HG03139 (cell line): ENCODE measurements around the gene CD151.

Source experiments
- ATAC-seq: cut with Tn5 transposase; IDR thresholded peaks from one replicate; pipeline ENCODE4 v1.9.1; 2021; ENCODE audit not compliant: unreplicated experiment

CD151 gene

GRCh38 chr11:832529-833113 is at the start of gene CD151:
CD151 (plus strand) TSS chr11:832952; CDS start chr11:836070, 3,118 bp downstream.
- ATAC-seq, result no peak

GRCh38 chr11:783581-784015 is 49.2 kb upstream of the CD151 start:
- ATAC-seq, result no peak

GRCh38 chr11:786235-787083 is 46.3 kb upstream of the CD151 start:
- ATAC-seq, result no peak

DNA sequence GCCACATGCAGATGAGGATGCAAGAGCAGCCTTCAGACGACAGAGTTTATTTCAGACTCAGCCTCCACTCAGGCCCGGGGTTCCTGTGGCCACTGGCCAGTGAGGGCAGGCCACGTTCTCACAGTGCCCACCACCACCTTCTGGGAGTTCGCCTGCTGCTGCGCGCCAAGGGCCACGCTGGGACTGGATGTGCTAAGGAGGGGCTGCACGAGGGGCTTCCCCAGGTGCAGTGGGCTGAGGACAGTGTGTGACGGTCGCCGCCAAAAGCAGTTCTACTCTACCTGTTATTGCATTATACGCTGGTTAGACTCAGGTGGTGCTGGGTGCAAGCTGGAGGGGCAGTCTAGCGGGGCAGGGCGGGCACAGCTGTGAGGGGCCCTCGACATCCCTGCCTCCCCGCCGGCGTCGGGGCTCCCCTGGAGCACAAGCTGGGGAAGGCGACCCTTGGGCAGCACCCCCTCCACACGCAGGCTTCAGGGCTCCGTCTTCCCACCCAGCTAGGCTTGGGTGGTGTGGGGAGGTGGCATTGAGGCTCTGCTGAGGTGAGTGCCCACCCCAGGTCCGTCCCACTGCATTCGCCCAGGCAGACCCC is 45.6 kb upstream of the CD151 start:
- ATAC-seq, result no peak

DNA sequence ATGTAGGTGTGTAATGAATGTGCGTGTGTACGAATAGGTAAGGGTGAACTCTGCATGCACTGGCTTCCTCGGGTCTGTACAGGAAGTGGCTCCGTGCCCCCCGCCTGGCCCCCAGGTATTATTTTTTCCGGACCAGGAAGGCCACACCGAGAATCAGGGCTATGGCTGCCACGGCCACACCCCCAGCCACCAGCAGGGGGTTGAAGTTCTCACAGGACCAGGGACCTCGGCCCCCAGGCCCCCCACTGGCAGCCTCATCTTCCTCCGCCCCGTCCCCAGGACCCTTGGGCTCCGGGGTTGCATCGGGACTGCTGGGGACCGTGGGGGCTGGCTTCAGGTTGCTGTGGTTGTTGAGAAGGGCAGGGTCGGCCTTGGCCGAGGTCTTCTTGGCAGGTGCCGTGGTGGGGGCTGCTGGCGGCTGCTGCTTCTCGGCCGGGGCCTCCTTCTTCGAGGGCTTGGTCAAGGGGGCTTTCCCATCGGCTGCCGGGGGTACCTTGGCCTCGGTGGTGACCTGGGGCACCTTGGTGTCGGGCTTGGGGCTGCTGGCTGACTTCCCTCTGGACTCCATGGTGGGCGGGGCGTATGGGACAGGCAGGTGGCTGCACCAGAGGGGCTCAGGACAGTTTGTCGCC is 44.6 kb upstream of the CD151 start:
- ATAC-seq, result no peak

- ATAC-seq, result no peak
Observed at GRCh38 chr11:788953-789940, 43.5 kb upstream of the CD151 start.

- ATAC-seq, result no peak
Observed at GRCh38 chr11:789943-790342, 42.8 kb upstream of the CD151 start, which contains the start of gene CEND1. CEND1 (minus strand) TSS chr11:790090; CDS start chr11:788576, 1,514 bp downstream.

GRCh38 chr11:790721-791564 is 41.8 kb upstream of the CD151 start:
- ATAC-seq, result no peak

- ATAC-seq, result no peak
Observed at GRCh38 chr11:791658-792534, 40.9 kb upstream of the CD151 start.

DNA sequence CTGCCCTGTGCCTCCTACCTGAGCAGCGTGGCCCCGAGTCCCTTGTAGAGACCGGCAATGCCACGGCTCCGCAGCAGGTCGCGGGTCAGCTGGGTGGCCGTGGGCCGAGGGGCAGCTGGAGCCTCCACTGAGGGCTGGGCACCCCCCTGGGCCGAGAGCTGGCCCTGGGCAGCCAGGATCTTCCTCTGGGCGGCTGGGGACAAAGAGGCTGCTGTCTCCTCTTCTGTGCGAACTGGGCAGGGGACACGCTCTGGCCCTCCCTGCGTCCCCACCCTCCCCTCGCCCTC is 40.3 kb upstream of the CD151 start:
- no peak for ATAC-seq

DNA sequence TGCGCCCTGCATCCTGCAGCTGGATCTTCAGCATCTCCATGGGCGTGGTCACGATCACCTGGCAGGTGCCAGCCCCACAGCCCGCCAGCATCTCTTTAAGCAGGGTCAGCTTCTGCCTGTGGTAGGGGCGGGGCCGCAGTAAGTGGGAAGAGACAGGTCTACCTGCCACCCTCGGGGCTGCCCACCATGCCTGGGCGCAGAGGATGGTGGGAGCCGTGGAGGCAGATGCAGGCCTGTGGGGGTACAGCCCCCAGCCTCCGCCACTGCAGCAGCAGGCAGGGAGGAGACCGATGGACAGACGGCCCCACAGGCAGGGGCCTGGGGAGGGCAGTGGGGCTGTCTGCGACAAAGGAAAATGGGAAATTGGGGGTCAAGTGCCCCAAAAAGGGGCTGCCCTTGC is 39.9 kb upstream of the CD151 start:
- no peak for ATAC-seq

DNA sequence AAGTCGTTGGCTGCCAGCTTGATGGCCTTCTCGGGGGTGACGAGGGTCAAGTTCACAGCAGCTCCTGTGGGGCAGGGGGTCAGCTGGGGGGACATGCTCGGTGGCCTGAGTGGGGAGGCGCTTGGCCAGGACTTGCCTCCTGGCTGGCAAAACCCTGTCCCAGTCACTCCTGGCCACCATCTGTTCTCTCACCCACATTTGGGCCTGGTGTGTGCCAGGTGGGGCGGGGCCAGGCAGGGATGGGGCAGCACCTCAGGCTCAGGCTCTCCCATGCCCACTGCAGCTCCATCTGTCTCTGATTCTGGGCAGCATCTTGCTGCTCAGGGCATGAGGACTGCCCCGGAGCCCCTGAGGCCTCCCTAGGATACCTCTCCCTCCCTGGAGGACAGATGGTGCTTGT is 39.2 kb upstream of the CD151 start:
- ATAC-seq, result no peak

GRCh38 chr11:794013-794765 is 38.6 kb upstream of the CD151 start:
- no peak for ATAC-seq

DNA sequence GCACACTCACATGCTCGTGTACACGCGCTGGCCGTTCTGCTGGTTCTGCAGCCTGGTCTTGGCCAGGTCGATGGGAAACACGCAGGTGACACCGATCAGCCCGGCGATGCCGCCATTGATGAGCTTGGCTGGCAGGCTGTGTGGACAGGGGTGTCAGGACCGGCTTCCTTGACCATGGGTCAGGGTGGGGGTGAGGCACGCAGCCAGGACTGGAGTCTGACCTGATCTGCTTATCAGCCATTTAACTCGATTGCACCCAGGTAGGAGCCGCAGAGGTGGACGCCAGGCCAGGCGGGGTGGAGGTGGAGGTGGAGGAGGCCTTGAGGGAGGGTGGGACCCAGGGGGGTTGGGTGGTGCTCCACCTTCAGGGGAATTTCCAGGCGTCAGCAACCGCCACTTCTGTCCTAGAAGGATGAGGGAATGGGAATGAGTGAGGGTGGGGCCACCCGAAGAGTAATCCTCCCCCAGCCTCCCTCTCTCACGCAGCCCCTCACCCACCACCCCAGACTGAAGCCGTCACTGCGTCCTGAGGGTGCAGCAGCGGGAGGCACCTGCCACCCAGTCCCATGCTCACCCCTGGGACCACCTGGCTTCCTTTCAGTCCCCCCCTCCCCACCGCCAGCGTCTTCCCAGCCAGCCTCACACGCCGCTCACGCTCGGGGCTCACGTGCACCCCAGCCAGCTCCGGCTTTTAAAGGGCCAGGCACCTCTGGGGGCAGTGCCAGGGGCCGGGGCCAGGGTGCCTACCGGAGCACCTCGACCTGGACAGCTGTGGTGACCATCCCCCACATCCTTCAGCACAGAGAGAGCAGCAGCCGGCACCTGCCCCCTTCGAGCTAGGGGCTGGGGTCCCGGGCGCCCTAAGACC is 37.8 kb upstream of the CD151 start:
- no peak for ATAC-seq

- ATAC-seq, result no peak
Observed at GRCh38 chr11:795634-796564, 36.9 kb upstream of the CD151 start.
